H1 (cell line): ENCODE results near the gene MPDU1. TPM values are rescaled to one million over a fixed set of nuclear protein-coding genes. Genes with fewer than 3 reads are reported as not detected.

ENCODE experiments used
- CTBP2 ChIP-seq: IDR thresholded peaks from 2 replicates; pipeline ENCODE4 v1.7.0; 2011; ENCODE audit warnings: borderline replicate concordance, mild to moderate bottlenecking, moderate library complexity, mixed read lengths, low read length; ENCODE audit not compliant: insufficient read depth, insufficient read length
- POLR2A ChIP-seq, 2 experiments: IDR thresholded peaks; 1 replicate in 1 of 2; 2 replicates in 1 of 2; pipeline ENCODE4 v1.6.1; 2011; ENCODE audit warnings: low read depth in 2 of 2, low read length in 2 of 2, mild to moderate bottlenecking in 2 of 2; ENCODE audit errors: control extremely low read depth in 1 of 2
- polyA plus RNA-seq, 7 experiments: library from polyadenylated mRNA; depleted of rRNA in 3 of 7; stranded (reverse) in 5 of 7; unstranded in 2 of 7; fragments of >200 nt in 5 of 7; fragments of 200-250 nt in 2 of 7; gene quantifications; 1 replicate in 5 of 7; 2 replicates in 1 of 7; 4 replicates in 1 of 7; pipeline versions ENCODE4 v1.2.1 to v1.2.3, GENCODE V29; 2011 to 2013; ENCODE audit warnings: missing spikeins in 2 of 7, mixed read lengths in 2 of 7
- total RNA-seq: library from RNA; stranded (reverse); fragmentation: NEBNext Ultra II Directional; extraction: Animal tissue kit (Norgen Biotek cat#: 25700); gene quantifications from 2 replicates; pipeline ENCODE4 v1.2.1, GENCODE V29; 2021

MPDU1 gene
- total and polyA plus RNA-seq, 2 of the 8 experiments (the other 6 are each of a cell fraction or from before 2014, with no cell fraction given): 63.2 to 142 TPM

GRCh38 chr17:7626956-7627249, 43.3 kb downstream of the MPDU1 start (continued):
- TF ChIP-seq CTBP2: no peak
- TF ChIP-seq POLR2A (IDR thresholded peaks at IDR 0.05; ENCODE audit: control extremely low read depth in 1 of 2, low read depth in 2 of 2, low read length in 2 of 2): no peak
